Activated T-helper 1 cell treated with anti-CD3 and anti-CD28 coated beads, Interleukin-12 subunit alpha, Interleukin-12 subunit beta, Interleukin-2, Interleukin-4 antibody, amounts not matched to agents 30 ng/mL and 10 ng/mL and 1 ng/mL, durations not matched to agents 14 hours and 24 hours and 36 hours (primary cell): Measurements from ENCODE around the gene UPF1. TPM values are rescaled to one million over a fixed set of nuclear protein-coding genes. Genes with fewer than 3 reads are reported as not detected.

Source experiments
- DNase-seq: peaks from one replicate; pipeline ENCODE4 v3.0.0; 2021; ENCODE audit warnings: low spot score
- H3K27ac Mint-ChIP-seq: one replicate; pipeline ENCODE4 v1.8.0; 2021; ENCODE audit warnings: mild to moderate bottlenecking, mixed read lengths
- H3K27me3 Mint-ChIP-seq: one replicate; pipeline ENCODE4 v1.8.0; 2022; ENCODE audit warnings: mild to moderate bottlenecking, moderate library complexity, mixed read lengths; ENCODE audit not compliant: insufficient read depth
- H3K36me3 Mint-ChIP-seq: one replicate; pipeline ENCODE4 v1.8.0; 2021; ENCODE audit warnings: low read depth, mixed read lengths
- H3K4me1 Mint-ChIP-seq: one replicate; pipeline ENCODE4 v1.8.0; 2021; ENCODE audit warnings: low read depth, mixed read lengths
- H3K4me3 Mint-ChIP-seq: one replicate; pipeline ENCODE4 v1.8.0; 2021; ENCODE audit warnings: mild to moderate bottlenecking, moderate library complexity, mixed read lengths
- H3K9me3 Mint-ChIP-seq: one replicate; pipeline ENCODE4 v1.8.0; 2021; ENCODE audit warnings: mixed read lengths
- intact Hi-C: fragments of 100-400 bp; cut with micrococcal nuclease; formaldehyde crosslinking; loops from one replicate; pipeline ENCODE4 v1.15.1; 2024
- total RNA-seq: library from RNA; stranded (reverse); gene quantifications from 2 replicates; pipeline ENCODE4 v1.2.3, GENCODE V29; 2022

Gene UPF1
- 102 and 113 TPM in 2 replicates for total RNA-seq

GRCh38 chr19:18831524-18832305 is at the start of gene UPF1:
UPF1 (plus strand) TSS chr19:18831959; CDS start chr19:18832210, 251 bp downstream.
- Mint-ChIP-seq H3K4me3 (peak within 1 kb of the TSS; percentile 96), H3K36me3 (peaks cover 37% of the 10 kb centered on the region), H3K27me3 (peaks cover 14% of the 10 kb centered on the region), H3K9me3 (no peaks in the 10 kb centered on the region), H3K4me1 (peaks cover 35% of the 10 kb centered on the region), H3K27ac (peak within 1 kb of the TSS; percentile 95)
- peak; percentile 96 for DNase-seq
- intact Hi-C loops, result loop anchor here (1.0 to 5.0 kb wide), 8 partner anchors 44 to 309 kb away; partner anchors contain the start of genes ARMC6, COPE, DDX49 and ELL

DNA sequence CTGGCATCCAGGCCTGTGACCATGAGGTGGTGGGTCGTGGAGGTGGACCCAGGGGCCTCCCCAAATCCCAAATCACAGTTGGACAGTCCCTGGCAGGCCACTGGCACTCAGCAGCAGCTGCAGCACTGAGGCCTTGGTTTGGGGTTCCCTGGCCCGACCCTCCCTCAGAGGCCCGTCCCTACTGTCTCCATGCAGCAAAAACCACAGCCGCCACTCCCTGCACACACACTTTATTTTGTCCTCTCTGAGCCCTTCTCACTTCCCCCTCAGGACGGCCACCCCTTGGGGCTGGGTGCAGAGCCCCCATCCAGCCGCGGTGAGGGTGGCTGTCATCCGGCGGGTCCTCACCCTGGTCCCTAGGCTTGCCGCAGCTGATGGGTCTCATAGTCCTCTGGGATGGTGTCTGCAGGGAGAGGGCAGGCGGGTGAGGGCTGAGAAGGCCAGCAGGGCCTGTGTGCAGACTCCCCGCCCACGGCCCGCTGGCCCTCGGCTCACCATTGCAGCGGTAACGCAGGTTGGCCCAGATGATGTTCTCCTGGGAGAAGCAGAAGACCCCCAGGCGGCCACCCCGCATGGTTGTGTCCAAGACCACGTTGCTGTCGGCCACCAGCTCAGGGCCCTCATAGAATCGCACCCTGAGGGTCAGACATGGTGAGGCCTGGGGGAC is 49.1 kb upstream of the UPF1 start:
- intact Hi-C loops, result no loop called here
- no peak for DNase-seq
- H3K9me3 Mint-ChIP-seq, result no peaks in the 10 kb centered on the region
- peaks cover 4% of the 10 kb centered on the region for H3K4me1 Mint-ChIP-seq
- H3K27me3 Mint-ChIP-seq, result peaks cover 20% of the 10 kb centered on the region
- no peaks in the 10 kb centered on the region for H3K36me3 Mint-ChIP-seq
- no peak overlapping the region for H3K4me3 Mint-ChIP-seq
- H3K27ac Mint-ChIP-seq, result no peak overlapping the region

- H3K36me3 Mint-ChIP-seq, result no peaks in the 10 kb centered on the region
- H3K27ac Mint-ChIP-seq, result no peak overlapping the region
- no peak for DNase-seq
- peaks cover 23% of the 10 kb centered on the region for H3K27me3 Mint-ChIP-seq
- H3K4me1 Mint-ChIP-seq, result peaks cover 6% of the 10 kb centered on the region
- H3K9me3 Mint-ChIP-seq, result no peaks in the 10 kb centered on the region
- H3K4me3 Mint-ChIP-seq, result no peak overlapping the region
- intact Hi-C loops, result loop anchor here (2.0 kb wide), 1 partner anchor 175 kb away; no protein-coding TSS in a partner anchor
These were observed 47.6 kb upstream of the UPF1 start for GRCh38 chr19:18783958-18784785.

DNA sequence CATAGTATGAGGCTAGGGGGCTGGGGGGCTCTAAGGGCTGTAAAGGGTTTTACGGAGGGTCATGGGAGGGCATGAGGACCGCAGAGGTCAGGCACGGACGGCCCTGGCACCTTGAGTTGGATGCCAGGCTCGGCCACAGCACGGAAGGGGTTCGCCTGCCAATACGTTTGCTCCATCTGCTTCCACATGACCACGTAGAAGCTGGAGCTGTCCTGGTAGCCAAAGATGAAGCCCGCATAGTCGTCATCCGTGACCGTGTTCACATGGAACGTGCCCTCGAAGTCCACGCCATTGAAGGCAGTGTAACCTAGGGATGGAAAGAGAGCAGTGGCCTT is 47.0 kb upstream of the UPF1 start:
- peaks cover 29% of the 10 kb centered on the region for H3K27me3 Mint-ChIP-seq
- H3K36me3 Mint-ChIP-seq, result peaks cover 1% of the 10 kb centered on the region
- no peak overlapping the region for H3K27ac Mint-ChIP-seq
- intact Hi-C loops, result loop anchor here (1.0 to 5.0 kb wide), 3 partner anchors 48 to 176 kb away; partner anchors contain the start of gene UPF1
- no peak overlapping the region for H3K4me3 Mint-ChIP-seq
- H3K9me3 Mint-ChIP-seq, result no peaks in the 10 kb centered on the region
- H3K4me1 Mint-ChIP-seq, result peaks cover 9% of the 10 kb centered on the region
- DNase-seq, result no peak

DNA sequence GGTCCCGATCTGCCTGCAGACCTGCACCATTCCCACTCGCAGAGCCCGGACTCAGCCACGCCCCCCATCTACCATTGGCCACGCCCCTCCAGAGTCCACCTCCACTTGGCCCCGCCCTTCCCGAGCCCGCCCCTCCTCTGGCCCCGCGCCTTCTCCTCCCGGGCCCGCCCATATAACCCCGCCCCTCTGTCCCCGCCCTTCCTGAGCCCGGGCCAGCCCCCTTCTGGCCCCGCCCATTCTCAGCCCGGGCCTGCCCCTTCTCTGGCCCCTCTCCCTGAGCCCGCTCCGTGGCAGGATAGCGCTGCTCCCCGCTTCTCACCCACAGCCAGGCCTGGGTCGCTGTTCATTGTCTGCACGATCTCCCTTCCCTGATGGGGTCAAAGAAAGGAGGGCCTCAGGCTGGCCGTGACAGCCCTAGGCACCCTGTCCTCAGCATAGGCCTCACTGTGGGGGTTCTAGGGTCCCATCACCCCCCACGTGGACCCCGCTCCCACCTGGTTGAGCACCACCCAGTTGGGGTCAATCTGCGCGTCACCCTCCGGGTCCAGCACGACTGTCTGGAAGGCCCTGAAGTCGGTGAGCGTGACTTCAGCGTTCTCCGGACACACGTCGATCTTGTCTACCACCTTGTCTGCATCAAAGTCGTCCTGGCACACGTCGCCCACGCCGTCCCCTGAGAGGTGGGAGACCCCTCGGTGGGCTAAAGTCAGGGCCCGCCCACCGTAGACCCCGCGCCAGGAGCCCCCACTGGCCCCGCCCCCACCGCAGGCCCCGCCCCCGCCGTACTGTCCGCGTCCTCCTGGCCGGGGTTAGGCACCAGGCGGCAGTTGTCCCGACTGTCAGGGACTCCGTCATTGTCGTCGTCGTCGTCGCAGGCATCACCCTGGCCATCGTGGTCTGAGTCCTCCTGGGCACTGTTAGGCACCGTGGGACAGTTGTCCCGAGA is 46.3 kb upstream of the UPF1 start:
- Mint-ChIP-seq H3K9me3 (no peaks in the 10 kb centered on the region), H3K4me3 (no peak overlapping the region)

GRCh38 chr19:18788529-18789421 is 43.0 kb upstream of the UPF1 start:
- Mint-ChIP-seq H3K36me3 (peaks cover 1% of the 10 kb centered on the region), H3K27ac (peak overlapping the region; percentile 67), H3K27me3 (peaks cover 56% of the 10 kb centered on the region), H3K4me1 (peaks cover 9% of the 10 kb centered on the region), H3K4me3 (no peak overlapping the region), H3K9me3 (no peaks in the 10 kb centered on the region)
- intact Hi-C loops, result loop anchor here (5.0 kb wide), 1 partner anchor 44 kb away; the partner anchor contains the start of gene UPF1
- DNase-seq, result no peak

More for the DNA sequence above, 46.3 kb upstream of the UPF1 start:
- DNase-seq, result peak; percentile 41
- H3K27ac Mint-ChIP-seq, result no peak overlapping the region
- intact Hi-C loops, result loop anchor here (1.0 to 5.0 kb wide), 3 partner anchors 47 to 177 kb away; partner anchors contain the start of gene UPF1
- peaks cover 1% of the 10 kb centered on the region for H3K36me3 Mint-ChIP-seq
- peaks cover 34% of the 10 kb centered on the region for H3K27me3 Mint-ChIP-seq
- peaks cover 9% of the 10 kb centered on the region for H3K4me1 Mint-ChIP-seq

- DNase-seq, result no peak
- Mint-ChIP-seq H3K27me3 (peaks cover 60% of the 10 kb centered on the region), H3K4me3 (no peak overlapping the region), H3K4me1 (peaks cover 9% of the 10 kb centered on the region), H3K36me3 (peaks cover 1% of the 10 kb centered on the region), H3K9me3 (no peaks in the 10 kb centered on the region), H3K27ac (peak overlapping the region; percentile 67)
- intact Hi-C loops, result loop anchor here (5.0 kb wide), 1 partner anchor 43 kb away; the partner anchor contains the start of gene UPF1
These were observed 42.3 kb upstream of the UPF1 start for GRCh38 chr19:18789422-18789869.

- DNase-seq, result no peak
- H3K36me3 Mint-ChIP-seq, result peaks cover 1% of the 10 kb centered on the region
- intact Hi-C loops, result loop anchor here (5.0 kb wide), 1 partner anchor 42 kb away; the partner anchor contains the start of gene UPF1
- peak overlapping the region; percentile 36 for H3K27ac Mint-ChIP-seq
- no peaks in the 10 kb centered on the region for H3K9me3 Mint-ChIP-seq
- peaks cover 62% of the 10 kb centered on the region for H3K27me3 Mint-ChIP-seq
- H3K4me1 Mint-ChIP-seq, result peaks cover 9% of the 10 kb centered on the region
- peak overlapping the region; percentile 36 for H3K4me3 Mint-ChIP-seq
These were observed 41.7 kb upstream of the UPF1 start for GRCh38 chr19:18789883-18790565.

DNA sequence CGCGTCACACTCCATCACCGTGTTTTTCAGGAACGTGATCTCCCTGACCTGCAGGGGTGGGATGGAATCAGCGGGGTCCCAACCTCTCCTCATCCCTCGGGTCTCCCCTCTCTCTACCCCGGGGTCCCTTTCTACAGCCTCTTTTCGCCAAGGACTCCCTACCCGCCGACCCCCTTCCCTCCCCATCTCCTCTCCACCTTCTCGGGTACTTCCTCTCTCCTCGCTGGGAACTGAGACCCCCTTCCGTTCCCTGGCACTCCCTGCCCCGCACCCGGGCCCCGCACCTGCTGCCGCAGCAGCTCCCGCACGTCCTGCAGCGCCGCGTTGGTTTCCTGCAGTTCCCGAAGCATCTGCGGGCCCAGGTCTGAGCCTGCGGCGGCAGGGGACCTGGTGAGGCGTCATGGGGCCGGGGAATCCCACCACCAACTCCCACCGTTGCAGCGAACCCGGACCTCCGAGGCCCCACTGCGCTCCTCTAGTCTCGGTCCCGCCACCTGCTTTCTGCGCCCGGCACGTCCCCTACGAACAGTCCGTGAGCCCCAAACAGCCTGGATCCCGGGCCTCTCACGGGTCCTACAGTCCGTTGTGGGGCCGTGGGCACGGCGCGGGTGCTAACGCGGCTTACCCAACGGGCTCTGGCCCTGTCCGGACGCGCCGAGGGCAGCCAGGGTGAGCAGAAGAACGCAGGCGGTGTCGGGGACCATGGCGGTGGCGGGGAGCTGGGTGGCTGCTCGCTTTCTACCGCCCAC is 41.0 kb upstream of the UPF1 start, which contains the start of gene COMP:
COMP (minus strand) TSS at position 740 of the 749 bp plus-strand sequence; CDS start at position 704, 36 bp downstream.
- peaks cover 1% of the 10 kb centered on the region for H3K36me3 Mint-ChIP-seq
- H3K4me3 Mint-ChIP-seq, result peak within 1 kb of the TSS; percentile 36
- H3K27me3 Mint-ChIP-seq, result peaks cover 64% of the 10 kb centered on the region
- H3K27ac Mint-ChIP-seq, result peak within 1 kb of the TSS; percentile 36
- H3K9me3 Mint-ChIP-seq, result no peaks in the 10 kb centered on the region
- H3K4me1 Mint-ChIP-seq, result peaks cover 5% of the 10 kb centered on the region
- no peak for DNase-seq
- intact Hi-C loops, result no loop called here

GRCh38 chr19:18791315-18791678 is 40.5 kb upstream of the UPF1 start:
- H3K27me3 Mint-ChIP-seq, result peaks cover 64% of the 10 kb centered on the region
- H3K36me3 Mint-ChIP-seq, result peaks cover 1% of the 10 kb centered on the region
- no peaks in the 10 kb centered on the region for H3K9me3 Mint-ChIP-seq
- H3K4me1 Mint-ChIP-seq, result peaks cover 5% of the 10 kb centered on the region
- no peak for DNase-seq
- no peak overlapping the region for H3K27ac Mint-ChIP-seq
- intact Hi-C loops, result no loop called here
- H3K4me3 Mint-ChIP-seq, result no peak overlapping the region
